Stomach smooth muscle (tissue), 2 donors: Measurements from ENCODE around the gene PTPMT1.
A peak's percentile ranks its signal among the peaks of the same experiment; 100 is the strongest.

Source experiments
- H3K27ac ChIP-seq: one replicate; pipeline ENCODE4 v1.7.0; 2013; ENCODE audit warnings: mild to moderate bottlenecking, low read length, inconsistent platforms
- H3K27me3 ChIP-seq, 2 donors: one replicate each; pipeline ENCODE4 v1.7.0; 2013; ENCODE audit warnings: low read length in 2 of 2; ENCODE audit not compliant: insufficient read depth in 2 of 2, control insufficient read depth in 1 of 2
- H3K36me3 ChIP-seq, 2 donors: one replicate each; pipeline ENCODE4 v1.7.0; 2013; ENCODE audit warnings: low read length in 2 of 2; ENCODE audit not compliant: control insufficient read depth in 2 of 2, insufficient read depth in 2 of 2
- H3K4me1 ChIP-seq: one replicate; pipeline ENCODE4 v1.7.0; 2013; ENCODE audit warnings: low read length; ENCODE audit not compliant: control insufficient read depth, insufficient read depth
- H3K4me3 ChIP-seq, 2 donors: one replicate each; pipeline ENCODE4 v1.7.0; 2013; ENCODE audit warnings: low read length in 2 of 2
- H3K9ac ChIP-seq, 2 donors: one replicate each; pipeline ENCODE4 v1.7.0; 2013; ENCODE audit warnings: low read length in 2 of 2, mild to moderate bottlenecking in 1 of 2
- H3K9me3 ChIP-seq, 2 donors: one replicate each; pipeline ENCODE4 v1.7.0; 2013; ENCODE audit warnings: low read length in 2 of 2; ENCODE audit not compliant: control insufficient read depth in 2 of 2
- donor health status: healthy.
- donor health status: Pancreatic carcinoma.

Gene PTPMT1

GRCh38 chr11:47564933-47565339, 463 bp upstream of the PTPMT1 start:
- peaks cover 15% of the 10 kb centered on the region for H3K4me1 ChIP-seq
- peak overlapping the region; percentile 86 to 88 for H3K4me3 ChIP-seq
- H3K27ac ChIP-seq, result peak overlapping the region; percentile 74
- H3K27me3 ChIP-seq, result no peaks in the 10 kb centered on the region
- no peaks in the 10 kb centered on the region for H3K9me3 ChIP-seq
- peak overlapping the region; percentile 81 to 92 for H3K9ac ChIP-seq
- H3K36me3 ChIP-seq, result peaks cover 3 to 7% of the 10 kb centered on the region in 2 donors

DNA sequence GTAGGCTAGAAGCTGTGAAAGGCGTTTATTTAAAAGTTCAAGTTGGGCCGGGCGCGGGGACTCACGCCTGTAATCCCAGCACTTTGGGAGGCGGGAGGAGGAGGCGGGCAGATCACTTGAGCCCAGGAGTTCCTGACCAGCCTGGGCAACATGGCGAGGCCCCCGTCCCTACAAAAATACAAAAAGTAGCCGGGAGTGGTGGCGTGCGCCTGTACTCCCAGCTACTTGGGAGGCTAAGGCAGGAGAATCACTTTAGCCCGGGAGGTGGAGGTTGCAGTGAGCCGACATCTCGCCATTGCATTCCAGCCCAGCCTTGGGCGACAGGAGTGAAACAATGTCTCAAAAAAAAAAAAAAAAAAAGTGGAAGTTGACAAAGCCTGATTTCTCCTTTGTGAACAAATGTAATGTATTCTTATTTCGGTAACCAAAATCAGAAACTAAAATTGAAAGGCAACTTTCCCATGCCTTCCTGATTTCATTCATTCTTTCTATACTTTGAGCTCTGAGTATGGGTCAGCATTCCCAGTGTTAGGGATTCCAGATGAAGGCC, 825 bp downstream of the PTPMT1 start:
- H3K9me3 ChIP-seq, result no peaks in the 10 kb centered on the region
- H3K27ac ChIP-seq, result peak overlapping the region; percentile 74
- peak overlapping the region; percentile 81 to 92 for H3K9ac ChIP-seq
- peaks cover 7 to 12% of the 10 kb centered on the region in 2 donors for H3K36me3 ChIP-seq
- H3K27me3 ChIP-seq, result no peaks in the 10 kb centered on the region
- peak overlapping the region; percentile 86 to 88 for H3K4me3 ChIP-seq
- peaks cover 15% of the 10 kb centered on the region for H3K4me1 ChIP-seq

GRCh38 chr11:47569646-47570045, 4.2 kb downstream of the PTPMT1 start:
- H3K27me3 ChIP-seq, result no peaks in the 10 kb centered on the region
- no peak overlapping the region for H3K27ac ChIP-seq
- H3K36me3 ChIP-seq, result peaks cover 31 to 36% of the 10 kb centered on the region in 2 donors
- H3K9me3 ChIP-seq, result no peaks in the 10 kb centered on the region
- H3K9ac ChIP-seq, result no peak overlapping the region
- no peak overlapping the region for H3K4me3 ChIP-seq
- H3K4me1 ChIP-seq, result peaks cover 24% of the 10 kb centered on the region

- Histone ChIP-seq H3K27ac (no peak overlapping the region), H3K4me1 (peaks cover 17% of the 10 kb centered on the region), H3K9ac (no peak overlapping the region), H3K27me3 (no peaks in the 10 kb centered on the region), H3K9me3 (no peaks in the 10 kb centered on the region), H3K36me3 (peaks cover 35 to 36% of the 10 kb centered on the region in 2 donors), H3K4me3 (no peak overlapping the region)
Measured at GRCh38 chr11:47570651-47571356, 5.4 kb downstream of the PTPMT1 start.

- no peaks in the 10 kb centered on the region for H3K9me3 ChIP-seq
- H3K4me3 ChIP-seq, result no peak overlapping the region
- peaks cover 13% of the 10 kb centered on the region for H3K4me1 ChIP-seq
- H3K9ac ChIP-seq, result no peak overlapping the region
- no peak overlapping the region for H3K27ac ChIP-seq
- no peaks in the 10 kb centered on the region for H3K27me3 ChIP-seq
- H3K36me3 ChIP-seq, result peaks cover 35 to 36% of the 10 kb centered on the region in 2 donors
Measured at GRCh38 chr11:47571357-47571729, 5.9 kb downstream of the PTPMT1 start.

DNA sequence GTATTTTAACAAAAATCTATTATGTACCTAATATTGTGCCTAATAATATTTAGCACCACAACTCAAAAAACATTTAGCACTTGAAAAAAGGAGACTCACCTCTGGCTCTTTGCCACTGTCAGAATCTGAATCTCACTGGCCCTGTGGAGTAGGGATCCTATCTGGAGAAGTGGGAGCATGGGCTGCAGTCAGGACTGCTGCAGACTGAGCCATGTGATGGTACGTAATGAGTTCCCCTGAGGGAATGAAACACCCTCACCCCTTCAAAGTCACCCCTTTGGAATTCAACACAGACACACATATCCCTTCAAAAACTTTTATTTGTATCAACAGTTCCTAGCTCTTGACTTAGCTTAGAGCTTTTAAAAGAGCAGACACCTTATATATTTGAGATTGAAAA, 6.5 kb downstream of the PTPMT1 start:
- Histone ChIP-seq H3K27ac (no peak overlapping the region), H3K36me3 (peaks cover 35 to 36% of the 10 kb centered on the region in 2 donors), H3K27me3 (no peaks in the 10 kb centered on the region), H3K4me3 (no peak overlapping the region), H3K4me1 (peaks cover 9% of the 10 kb centered on the region), H3K9me3 (no peaks in the 10 kb centered on the region), H3K9ac (no peak overlapping the region)

DNA sequence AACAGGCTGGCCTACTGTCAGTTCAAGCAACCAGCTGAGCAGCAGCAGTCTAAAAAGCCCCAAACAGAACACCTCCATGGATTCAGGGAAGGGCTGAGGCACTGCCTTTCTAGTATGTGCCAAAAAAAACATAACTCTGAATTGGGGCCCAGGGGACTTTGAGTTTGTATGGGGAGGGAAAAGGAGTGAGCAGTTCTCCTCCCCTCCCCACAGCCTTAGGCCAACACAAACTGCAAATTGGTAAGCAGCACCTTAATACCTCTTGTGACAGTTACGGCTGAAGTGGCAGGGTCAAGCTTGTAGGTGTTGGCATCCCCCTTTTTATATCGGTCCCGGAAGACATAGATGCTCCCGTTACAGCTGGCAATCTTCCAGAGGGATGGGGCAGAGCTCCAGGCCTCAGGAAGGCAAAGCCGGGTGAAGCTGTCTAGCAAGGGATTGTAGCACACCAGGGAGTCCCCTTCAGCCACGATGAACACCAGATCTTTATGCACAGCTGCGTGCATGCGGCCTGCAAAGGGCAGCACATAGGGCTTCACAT, 7.4 kb downstream of the PTPMT1 start:
- H3K4me1 ChIP-seq, result peaks cover 17% of the 10 kb centered on the region
- peaks cover 36 to 38% of the 10 kb centered on the region in 2 donors for H3K36me3 ChIP-seq
- no peak overlapping the region for H3K27ac ChIP-seq
- no peaks in the 10 kb centered on the region for H3K9me3 ChIP-seq
- no peaks in the 10 kb centered on the region for H3K27me3 ChIP-seq
- H3K4me3 ChIP-seq, result no peak overlapping the region
- H3K9ac ChIP-seq, result no peak overlapping the region

- Histone ChIP-seq H3K9me3 (no peaks in the 10 kb centered on the region), H3K27ac (no peak overlapping the region), H3K36me3 (peaks cover 36 to 38% of the 10 kb centered on the region in 2 donors), H3K4me1 (peaks cover 21% of the 10 kb centered on the region), H3K9ac (no peak overlapping the region), H3K4me3 (no peak overlapping the region), H3K27me3 (no peaks in the 10 kb centered on the region)
Measured at GRCh38 chr11:47573321-47573720, 7.9 kb downstream of the PTPMT1 start.

- peak overlapping the region; percentile 73 for H3K27ac ChIP-seq
- no peaks in the 10 kb centered on the region for H3K27me3 ChIP-seq
- H3K9me3 ChIP-seq, result no peaks in the 10 kb centered on the region
- peaks cover 30% of the 10 kb centered on the region for H3K4me1 ChIP-seq
- H3K9ac ChIP-seq, result peak overlapping the region in 1 of 2 donors; percentile 88
- peaks cover 33 to 37% of the 10 kb centered on the region in 2 donors for H3K36me3 ChIP-seq
- peak overlapping the region; percentile 94 to 97 for H3K4me3 ChIP-seq
Measured at GRCh38 chr11:47577460-47578041, 12.2 kb downstream of the PTPMT1 start.

- peak within 1 kb of the TSS; percentile 73 for H3K27ac ChIP-seq
- peak within 1 kb of the TSS; percentile 94 to 97 for H3K4me3 ChIP-seq
- H3K36me3 ChIP-seq, result peaks cover 32 to 38% of the 10 kb centered on the region in 2 donors
- no peaks in the 10 kb centered on the region for H3K9me3 ChIP-seq
- peaks cover 22% of the 10 kb centered on the region for H3K4me1 ChIP-seq
- peak within 1 kb of the TSS; percentile 88 to 96 for H3K9ac ChIP-seq
- H3K27me3 ChIP-seq, result no peaks in the 10 kb centered on the region
Measured at GRCh38 chr11:47578524-47579494, 13.4 kb downstream of the PTPMT1 start, which contains the start of the genes KBTBD4 and NDUFS3. Gene KBTBD4 (minus strand): TSS chr11:47578970. CDS start chr11:47578951, 19 bp downstream. Gene NDUFS3 (plus strand): TSS chr11:47579074. CDS start chr11:47579092, 18 bp downstream.
